Fibroblast of villous mesenchyme (primary cell): ENCODE measurements around the gene CEP350. TPM values are rescaled to one million over a fixed set of nuclear protein-coding genes. Genes with fewer than 3 reads are reported as not detected.

Experiments
- DNase-seq: peaks from one replicate; pipeline ENCODE4 v3.0.0-alpha.2; 2010; ENCODE audit warnings: low read depth
- H3K4me3 ChIP-seq: 2 replicates; pipeline ENCODE4 v1.5.1; 2011; ENCODE audit warnings: low read depth, mild to moderate bottlenecking, low read length
- CTCF ChIP-seq: IDR thresholded peaks from 2 replicates; pipeline ENCODE4 v1.5.1; 2012; ENCODE audit warnings: low read depth, mild to moderate bottlenecking, low read length; ENCODE audit not compliant: insufficient read depth
- total RNA-seq: library from RNA; depleted of rRNA; stranded (reverse); fragments of >200 nt; gene quantifications from 2 replicates; pipeline ENCODE4 v1.2.3, GENCODE V29; 2012

Gene CEP350
- total RNA-seq, 1 donor: 72.1 TPM

- DNase-seq: no peak
- TF ChIP-seq CTCF: no peak
- no peak overlapping the region for H3K4me3 ChIP-seq
Observed at GRCh38 chr1:180114396-180114945, 159.9 kb downstream of the CEP350 start.

- no peak overlapping the region for H3K4me3 ChIP-seq
- DNase-seq: peak; percentile 80
- TF ChIP-seq CTCF: no peak
Observed at GRCh38 chr1:180116964-180117763, 162.6 kb downstream of the CEP350 start.

- no peak for TF ChIP-seq CTCF
- H3K4me3 ChIP-seq: no peak overlapping the region
- peak; percentile 46 for DNase-seq
Observed at GRCh38 chr1:180117764-180118116, 163.1 kb downstream of the CEP350 start.

GRCh38 chr1:180119837-180120236, 165.2 kb downstream of the CEP350 start:
- no peak for DNase-seq
- no peak overlapping the region for H3K4me3 ChIP-seq
- TF ChIP-seq CTCF: no peak

GRCh38 chr1:180123463-180123936, 168.9 kb downstream of the CEP350 start:
- no peak overlapping the region for H3K4me3 ChIP-seq
- no peak for TF ChIP-seq CTCF
- peak; percentile 32 for DNase-seq

- no peak for TF ChIP-seq CTCF
- no peak for DNase-seq
- no peak overlapping the region for H3K4me3 ChIP-seq
Observed at GRCh38 chr1:180130651-180131050, 176.0 kb downstream of the CEP350 start.
